WTC11 (cell line): Measurements from ENCODE around the gene ACBD3. TPM values are rescaled to one million over a fixed set of nuclear protein-coding genes. Genes with fewer than 3 reads are reported as not detected.

Experiments
- ATAC-seq: fragments of 200-7000 bp; cut with Tn5 transposase; 2 replicates; pipeline ENCODE4 v1.10.0; 2021; ENCODE audit warnings: mild to moderate bottlenecking, moderate library complexity
- CTCF ChIA-PET: fragments of 300-600 bp; sonication (Branson Sonifier 250); formaldehyde crosslinking; loops from one replicate; lab custom pipeline; 2021; ENCODE audit warnings: antibody characterized with exemption; lab: Charles Lee
- POLR2A ChIA-PET: fragments of 350-600 bp; sonication (Branson Sonifier 250); formaldehyde crosslinking; loops from one replicate; lab custom pipeline; 2021; ENCODE audit warnings: antibody characterized with exemption; lab: Charles Lee
- DNase-seq: peaks from one replicate; pipeline ENCODE4 v3.0.0; 2021; ENCODE audit warnings: low spot score
- H3K27ac Mint-ChIP-seq: 2 replicates; pipeline ENCODE4 v1.8.0; 2021; ENCODE audit warnings: mixed read lengths
- H3K27me3 Mint-ChIP-seq: 2 replicates; pipeline ENCODE4 v1.8.0; 2021; ENCODE audit warnings: low read depth, mild to moderate bottlenecking, moderate library complexity, mixed read lengths
- H3K36me3 Mint-ChIP-seq: 2 replicates; pipeline ENCODE4 v1.8.0; 2021; ENCODE audit warnings: mixed read lengths
- H3K4me1 Mint-ChIP-seq: 2 replicates; pipeline ENCODE4 v1.8.0; 2022; ENCODE audit warnings: mixed read lengths
- H3K4me3 Mint-ChIP-seq: 2 replicates; pipeline ENCODE4 v1.8.0; 2021; ENCODE audit warnings: mild to moderate bottlenecking, moderate library complexity, mixed read lengths
- H3K9me3 Mint-ChIP-seq: 2 replicates; pipeline ENCODE4 v1.8.0; 2021; ENCODE audit warnings: mixed read lengths
- CREM ChIP-seq: sonication (generic); formaldehyde crosslinking; IDR thresholded peaks from 2 replicates; pipeline ENCODE4 v1.8.1; 2022; ENCODE audit warnings: mild to moderate bottlenecking, missing genetic modification reagents, moderate library complexity
- ELF4 ChIP-seq: sonication (generic); formaldehyde crosslinking; IDR thresholded peaks from 2 replicates; pipeline ENCODE4 v1.8.1; 2022; ENCODE audit warnings: low read depth, mild to moderate bottlenecking, moderate library complexity, missing genetic modification reagents
- ETV6 ChIP-seq: sonication (generic); formaldehyde crosslinking; IDR thresholded peaks from 2 replicates; pipeline ENCODE4 v1.8.1; 2022; ENCODE audit warnings: mild to moderate bottlenecking, missing genetic modification reagents
- FOXJ3 ChIP-seq: sonication (generic); formaldehyde crosslinking; IDR thresholded peaks from 2 replicates; pipeline ENCODE4 v1.9.0; 2021; ENCODE audit warnings: missing genetic modification reagents, mild to moderate bottlenecking, borderline replicate concordance
- FOXP1 ChIP-seq: sonication (generic); formaldehyde crosslinking; IDR thresholded peaks from 2 replicates; pipeline ENCODE4 v1.8.0; 2022; ENCODE audit warnings: missing genetic modification reagents, mild to moderate bottlenecking, moderate library complexity, borderline replicate concordance
- GABPB1 ChIP-seq: sonication (generic); formaldehyde crosslinking; IDR thresholded peaks from 2 replicates; pipeline ENCODE4 v1.8.1; 2023; ENCODE audit warnings: mild to moderate bottlenecking, missing genetic modification reagents
- GRHL2 ChIP-seq: fragments of 250-450 bp; sonication (Bioruptor Pico); IDR thresholded peaks from 2 replicates; pipeline ENCODE4 v1.8.0; 2022; ENCODE audit warnings: mild to moderate bottlenecking, moderate library complexity; ENCODE audit not compliant: insufficient replicate concordance, severe bottlenecking
- HMGA2 ChIP-seq: fragments of 250-450 bp; sonication (Bioruptor Pico); IDR thresholded peaks from 2 replicates; pipeline ENCODE4 v1.4.0; 2021; ENCODE audit warnings: mild to moderate bottlenecking, moderate library complexity
- JAZF1 ChIP-seq: fragments of 250-450 bp; sonication (Bioruptor Pico); IDR thresholded peaks from 2 replicates; pipeline ENCODE4 v1.9.0; 2021; ENCODE audit warnings: moderate library complexity, mild to moderate bottlenecking, inconsistent platforms
- NR3C1 ChIP-seq: sonication (generic); formaldehyde crosslinking; conservative IDR thresholded peaks from 2 replicates; pipeline ENCODE4 v1.8.1; 2023; ENCODE audit warnings: low read depth, mild to moderate bottlenecking, missing genetic modification reagents
- SMAD3 ChIP-seq: sonication (generic); formaldehyde crosslinking; IDR thresholded peaks from 2 replicates; pipeline ENCODE4 v1.8.0; 2022; ENCODE audit warnings: missing genetic modification reagents, mild to moderate bottlenecking, borderline replicate concordance
- SOX15 ChIP-seq: fragments of 250-450 bp; sonication (Bioruptor Pico); IDR thresholded peaks from 2 replicates; pipeline ENCODE4 v1.9.0; 2021; ENCODE audit warnings: mild to moderate bottlenecking
- SP1 ChIP-seq: sonication (generic); formaldehyde crosslinking; conservative IDR thresholded peaks from 2 replicates; pipeline ENCODE4 v1.8.1; 2022; ENCODE audit warnings: missing genetic modification reagents
- ZNF219 ChIP-seq: sonication (generic); formaldehyde crosslinking; IDR thresholded peaks from 2 replicates; pipeline ENCODE4 v1.8.0; 2023; ENCODE audit warnings: missing genetic modification reagents, mild to moderate bottlenecking, borderline replicate concordance
- ZNF416 ChIP-seq: fragments of 250-450 bp; sonication (Bioruptor Pico); IDR thresholded peaks from 2 replicates; pipeline ENCODE4 v1.9.0; 2021; ENCODE audit warnings: mild to moderate bottlenecking, inconsistent platforms
- total RNA-seq: library from RNA; stranded (reverse); gene quantifications from 3 replicates; pipeline ENCODE4 v1.2.3, GENCODE V29; 2021
- TF ChIP-seq, protein P1 (sequence below): sonication (generic); formaldehyde crosslinking; IDR thresholded peaks from 2 replicates; pipeline ENCODE4 v1.8.0; 2022; ENCODE audit warnings: mild to moderate bottlenecking, missing genetic modification reagents
- TF ChIP-seq, protein P2 (sequence below): sonication (generic); formaldehyde crosslinking; IDR thresholded peaks from 2 replicates; pipeline ENCODE4 v1.8.1; 2023; ENCODE audit warnings: mild to moderate bottlenecking, missing genetic modification reagents, moderate library complexity
- TF ChIP-seq, protein P3 (sequence below): sonication (generic); formaldehyde crosslinking; conservative IDR thresholded peaks from 2 replicates; pipeline ENCODE4 v1.8.1; 2022; ENCODE audit warnings: mild to moderate bottlenecking, missing genetic modification reagents
- TF ChIP-seq, protein P4 (sequence below): sonication (generic); formaldehyde crosslinking; IDR thresholded peaks from 2 replicates; pipeline ENCODE4 v1.8.0; 2022; ENCODE audit warnings: mild to moderate bottlenecking, missing genetic modification reagents
- TF ChIP-seq, protein P5 (sequence below): sonication (generic); formaldehyde crosslinking; IDR thresholded peaks from 2 replicates; pipeline ENCODE4 v1.8.1; 2023; ENCODE audit warnings: mild to moderate bottlenecking, missing genetic modification reagents
- TF ChIP-seq, protein P6 (sequence below): fragments of 250-450 bp; sonication (Bioruptor Pico); IDR thresholded peaks from 2 replicates; pipeline ENCODE4 v1.9.0; 2021; ENCODE audit warnings: mild to moderate bottlenecking
- TF ChIP-seq, protein P7 (sequence below): sonication (generic); formaldehyde crosslinking; IDR thresholded peaks from 2 replicates; pipeline ENCODE4 v1.8.1; 2023; ENCODE audit warnings: mild to moderate bottlenecking, moderate library complexity, missing genetic modification reagents

The ACBD3 gene
- total RNA-seq, 1 experiment from 2014 or later: 38.9 TPM

DNA sequence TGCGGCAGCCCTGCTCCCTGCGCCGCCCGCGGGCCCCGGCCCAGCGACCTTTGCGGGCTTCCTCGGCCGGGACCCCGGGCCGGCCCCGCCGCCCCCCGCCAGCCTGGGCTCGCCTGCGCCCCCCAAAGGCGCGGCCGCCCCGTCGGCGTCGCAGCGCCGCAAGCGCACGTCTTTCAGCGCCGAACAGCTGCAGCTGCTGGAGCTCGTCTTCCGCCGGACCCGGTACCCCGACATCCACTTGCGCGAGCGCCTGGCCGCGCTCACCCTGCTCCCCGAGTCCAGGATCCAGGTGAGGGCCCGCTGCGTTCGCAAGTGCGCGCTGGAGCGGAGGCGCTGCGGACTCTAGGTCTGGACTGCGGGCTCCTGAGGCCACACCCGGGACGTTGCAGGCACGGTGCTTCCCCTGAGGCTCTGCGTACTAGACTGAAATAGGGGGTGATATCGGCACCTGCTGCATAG, 37.3 kb upstream of the ACBD3 start (continued):
- peak; percentile 61; the same call in 1 of the 2 replicates for TF ChIP-seq FOXP1
- TF ChIP-seq GRHL2 (CRISPR knock-in tag): no peak
- TF ChIP-seq, protein P1, sequence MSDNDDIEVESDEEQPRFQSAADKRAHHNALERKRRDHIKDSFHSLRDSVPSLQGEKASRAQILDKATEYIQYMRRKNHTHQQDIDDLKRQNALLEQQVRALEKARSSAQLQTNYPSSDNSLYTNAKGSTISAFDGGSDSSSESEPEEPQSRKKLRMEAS (CRISPR knock-in tag): peak; percentile 58; the same call in 1 of the 2 replicates
- TF ChIP-seq, protein P2, sequence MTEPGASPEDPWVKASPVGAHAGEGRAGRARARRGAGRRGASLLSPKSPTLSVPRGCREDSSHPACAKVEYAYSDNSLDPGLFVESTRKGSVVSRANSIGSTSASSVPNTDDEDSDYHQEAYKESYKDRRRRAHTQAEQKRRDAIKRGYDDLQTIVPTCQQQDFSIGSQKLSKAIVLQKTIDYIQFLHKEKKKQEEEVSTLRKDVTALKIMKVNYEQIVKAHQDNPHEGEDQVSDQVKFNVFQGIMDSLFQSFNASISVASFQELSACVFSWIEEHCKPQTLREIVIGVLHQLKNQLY (CRISPR knock-in tag): no peak
- TF ChIP-seq ELF4 (CRISPR knock-in tag): 0 out of 2 replicates have a peak, but pooled peaks have one; percentile 33
- TF ChIP-seq ZNF416 (CRISPR knock-in tag): no peak
- TF ChIP-seq CREM (CRISPR knock-in tag): 0 out of 2 replicates have a peak, but pooled peaks have one; percentile 33
- TF ChIP-seq, protein P3, sequence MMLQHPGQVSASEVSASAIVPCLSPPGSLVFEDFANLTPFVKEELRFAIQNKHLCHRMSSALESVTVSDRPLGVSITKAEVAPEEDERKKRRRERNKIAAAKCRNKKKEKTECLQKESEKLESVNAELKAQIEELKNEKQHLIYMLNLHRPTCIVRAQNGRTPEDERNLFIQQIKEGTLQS (CRISPR knock-in tag): no peak

DNA sequence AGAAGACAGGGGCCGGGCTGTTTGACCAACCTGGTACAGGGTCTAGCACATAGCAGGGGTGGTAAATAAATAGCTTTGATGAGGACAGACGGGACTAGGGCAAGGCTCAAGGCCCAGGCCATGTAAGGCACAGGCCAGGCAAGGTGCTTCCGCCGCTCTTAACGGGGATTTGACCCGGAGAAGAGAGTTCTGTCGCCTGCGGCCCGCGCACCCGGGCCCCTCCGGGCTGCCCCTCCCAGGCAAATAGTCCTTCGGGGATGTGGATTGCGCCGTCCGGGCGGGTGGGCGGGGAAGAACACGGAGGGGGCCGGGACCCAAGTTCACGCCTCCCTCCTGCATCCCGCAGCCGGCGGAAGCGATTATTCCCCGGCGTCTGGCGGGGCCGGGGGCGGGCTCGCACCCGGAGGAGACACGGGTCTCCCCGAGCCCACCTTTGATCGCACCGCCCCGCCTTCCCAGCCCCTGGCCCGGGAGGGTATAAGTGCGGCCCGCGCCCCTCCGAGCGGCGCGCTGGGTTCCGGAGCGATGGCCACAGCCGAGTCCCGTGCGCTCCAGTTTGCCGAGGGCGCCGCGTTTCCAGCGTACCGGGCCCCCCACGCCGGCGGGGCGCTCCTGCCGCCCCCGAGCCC, 36.7 kb upstream of the ACBD3 start, which contains the start of gene MIXL1:
Gene MIXL1 (plus strand): TSS at position 508 of the 629 bp plus-strand sequence. CDS start 18 bp downstream, at position 526.
- Mint-ChIP-seq H3K36me3 (no peaks in the 10 kb centered on the region), H3K27ac (no peak within 1 kb of the TSS), H3K4me3 (peak within 1 kb of the TSS; percentile 83), H3K9me3 (no peaks in the 10 kb centered on the region), H3K4me1 (peaks cover 29% of the 10 kb centered on the region), H3K27me3 (peaks cover 22% of the 10 kb centered on the region)
- peak; percentile 57 for ATAC-seq
- no peak for TF ChIP-seq HMGA2 (CRISPR knock-in tag)
- TF ChIP-seq NR3C1 (CRISPR knock-in tag): peak; percentile 76; the same call in 1 of the 2 replicates
- no peak for TF ChIP-seq ETV6
- TF ChIP-seq, protein P4, sequence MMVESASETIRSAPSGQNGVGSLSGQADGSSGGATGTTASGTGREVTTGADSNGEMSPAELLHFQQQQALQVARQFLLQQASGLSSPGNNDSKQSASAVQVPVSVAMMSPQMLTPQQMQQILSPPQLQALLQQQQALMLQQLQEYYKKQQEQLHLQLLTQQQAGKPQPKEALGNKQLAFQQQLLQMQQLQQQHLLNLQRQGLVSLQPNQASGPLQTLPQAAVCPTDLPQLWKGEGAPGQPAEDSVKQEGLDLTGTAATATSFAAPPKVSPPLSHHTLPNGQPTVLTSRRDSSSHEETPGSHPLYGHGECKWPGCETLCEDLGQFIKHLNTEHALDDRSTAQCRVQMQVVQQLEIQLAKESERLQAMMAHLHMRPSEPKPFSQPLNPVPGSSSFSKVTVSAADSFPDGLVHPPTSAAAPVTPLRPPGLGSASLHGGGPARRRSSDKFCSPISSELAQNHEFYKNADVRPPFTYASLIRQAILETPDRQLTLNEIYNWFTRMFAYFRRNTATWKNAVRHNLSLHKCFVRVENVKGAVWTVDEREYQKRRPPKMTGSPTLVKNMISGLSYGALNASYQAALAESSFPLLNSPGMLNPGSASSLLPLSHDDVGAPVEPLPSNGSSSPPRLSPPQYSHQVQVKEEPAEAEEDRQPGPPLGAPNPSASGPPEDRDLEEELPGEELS (CRISPR knock-in tag): no peak
- peak; percentile 36; the same call in 1 of the 2 replicates for TF ChIP-seq GABPB1
- TF ChIP-seq, protein P5, sequence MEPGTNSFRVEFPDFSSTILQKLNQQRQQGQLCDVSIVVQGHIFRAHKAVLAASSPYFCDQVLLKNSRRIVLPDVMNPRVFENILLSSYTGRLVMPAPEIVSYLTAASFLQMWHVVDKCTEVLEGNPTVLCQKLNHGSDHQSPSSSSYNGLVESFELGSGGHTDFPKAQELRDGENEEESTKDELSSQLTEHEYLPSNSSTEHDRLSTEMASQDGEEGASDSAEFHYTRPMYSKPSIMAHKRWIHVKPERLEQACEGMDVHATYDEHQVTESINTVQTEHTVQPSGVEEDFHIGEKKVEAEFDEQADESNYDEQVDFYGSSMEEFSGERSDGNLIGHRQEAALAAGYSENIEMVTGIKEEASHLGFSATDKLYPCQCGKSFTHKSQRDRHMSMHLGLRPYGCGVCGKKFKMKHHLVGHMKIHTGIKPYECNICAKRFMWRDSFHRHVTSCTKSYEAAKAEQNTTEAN: no peak
- TF ChIP-seq FOXP1: peak; percentile 10; the same call in 1 of the 2 replicates
- TF ChIP-seq, protein P6, sequence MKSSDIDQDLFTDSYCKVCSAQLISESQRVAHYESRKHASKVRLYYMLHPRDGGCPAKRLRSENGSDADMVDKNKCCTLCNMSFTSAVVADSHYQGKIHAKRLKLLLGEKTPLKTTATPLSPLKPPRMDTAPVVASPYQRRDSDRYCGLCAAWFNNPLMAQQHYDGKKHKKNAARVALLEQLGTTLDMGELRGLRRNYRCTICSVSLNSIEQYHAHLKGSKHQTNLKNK (CRISPR knock-in tag): no peak
- TF ChIP-seq SP1: peak; percentile 22; the same call in 1 of the 2 replicates
- TF ChIP-seq, protein P2 (CRISPR knock-in tag): no peak
- peak; percentile 69 for DNase-seq
- ChIA-PET CTCF (interaction anchor here (1.3 to 4.1 kb wide), 5 partner anchors 9 to 182 kb away, joined by 3 to 25 read pairs (median 19); no protein-coding TSS in a partner anchor), POLR2A (interaction anchor here (1.0 to 1.6 kb wide), 2 partner anchors 110 to 161 kb away, joined by 3 read pairs; partner anchors contain the start of gene H3-3A)

DNA sequence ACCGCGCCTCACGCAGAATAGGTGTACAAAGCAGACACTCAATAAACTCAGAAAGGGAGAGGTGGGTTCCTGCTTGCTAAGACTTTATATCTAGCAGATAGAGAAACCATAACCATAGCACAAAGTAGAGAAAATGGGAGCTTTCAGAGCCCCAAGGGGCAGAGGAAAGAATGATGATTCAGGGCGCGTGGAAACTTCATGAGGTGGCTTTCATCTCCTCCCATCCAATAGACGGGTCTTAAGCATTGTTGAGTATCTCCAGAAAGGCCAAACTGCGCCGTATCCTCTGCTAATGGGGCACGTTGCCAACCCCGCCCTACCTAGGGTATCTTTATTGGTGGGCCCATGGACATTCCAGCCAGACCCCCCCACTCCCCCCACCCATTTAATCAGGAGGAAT, 36.1 kb upstream of the ACBD3 start:
- ATAC-seq: no peak
- Mint-ChIP-seq H3K4me1 (peaks cover 29% of the 10 kb centered on the region), H3K4me3 (peak overlapping the region; percentile 59), H3K9me3 (no peaks in the 10 kb centered on the region), H3K36me3 (no peaks in the 10 kb centered on the region), H3K27ac (no peak overlapping the region), H3K27me3 (peaks cover 22% of the 10 kb centered on the region)
- POLR2A ChIA-PET: no interaction called here
- CTCF ChIA-PET: interaction anchor here (2.8 to 4.1 kb wide), 3 partner anchors 22 to 98 kb away, joined by 19 to 25 read pairs (median 22); no protein-coding TSS in a partner anchor
- DNase-seq: no peak
- TF ChIP-seq JAZF1 (no peak), SP1 (no peak), SMAD3 (no peak), SOX15 (CRISPR knock-in tag) (no peak), ZNF219 (no peak), FOXJ3 (CRISPR knock-in tag) (no peak)
- TF ChIP-seq, protein P3 (CRISPR knock-in tag): no peak
- TF ChIP-seq, protein P7, sequence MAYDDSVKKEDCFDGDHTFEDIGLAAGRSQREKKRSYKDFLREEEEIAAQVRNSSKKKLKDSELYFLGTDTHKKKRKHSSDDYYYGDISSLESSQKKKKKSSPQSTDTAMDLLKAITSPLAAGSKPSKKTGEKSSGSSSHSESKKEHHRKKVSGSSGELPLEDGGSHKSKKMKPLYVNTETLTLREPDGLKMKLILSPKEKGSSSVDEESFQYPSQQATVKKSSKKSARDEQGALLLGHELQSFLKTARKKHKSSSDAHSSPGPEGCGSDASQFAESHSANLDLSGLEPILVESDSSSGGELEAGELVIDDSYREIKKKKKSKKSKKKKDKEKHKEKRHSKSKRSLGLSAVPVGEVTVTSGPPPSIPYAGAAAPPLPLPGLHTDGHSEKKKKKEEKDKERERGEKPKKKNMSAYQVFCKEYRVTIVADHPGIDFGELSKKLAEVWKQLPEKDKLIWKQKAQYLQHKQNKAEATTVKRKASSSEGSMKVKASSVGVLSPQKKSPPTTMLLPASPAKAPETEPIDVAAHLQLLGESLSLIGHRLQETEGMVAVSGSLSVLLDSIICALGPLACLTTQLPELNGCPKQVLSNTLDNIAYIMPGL (CRISPR knock-in tag): no peak
